GM19025 (cell line): ENCODE measurements around the gene INPP5D.

ENCODE experiments used
- ATAC-seq: cut with Tn5 transposase; IDR thresholded peaks from one replicate; pipeline ENCODE4 v1.9.1; 2021; ENCODE audit warnings: mild to moderate bottlenecking, low read depth, moderate library complexity; ENCODE audit not compliant: unreplicated experiment

Gene INPP5D

DNA sequence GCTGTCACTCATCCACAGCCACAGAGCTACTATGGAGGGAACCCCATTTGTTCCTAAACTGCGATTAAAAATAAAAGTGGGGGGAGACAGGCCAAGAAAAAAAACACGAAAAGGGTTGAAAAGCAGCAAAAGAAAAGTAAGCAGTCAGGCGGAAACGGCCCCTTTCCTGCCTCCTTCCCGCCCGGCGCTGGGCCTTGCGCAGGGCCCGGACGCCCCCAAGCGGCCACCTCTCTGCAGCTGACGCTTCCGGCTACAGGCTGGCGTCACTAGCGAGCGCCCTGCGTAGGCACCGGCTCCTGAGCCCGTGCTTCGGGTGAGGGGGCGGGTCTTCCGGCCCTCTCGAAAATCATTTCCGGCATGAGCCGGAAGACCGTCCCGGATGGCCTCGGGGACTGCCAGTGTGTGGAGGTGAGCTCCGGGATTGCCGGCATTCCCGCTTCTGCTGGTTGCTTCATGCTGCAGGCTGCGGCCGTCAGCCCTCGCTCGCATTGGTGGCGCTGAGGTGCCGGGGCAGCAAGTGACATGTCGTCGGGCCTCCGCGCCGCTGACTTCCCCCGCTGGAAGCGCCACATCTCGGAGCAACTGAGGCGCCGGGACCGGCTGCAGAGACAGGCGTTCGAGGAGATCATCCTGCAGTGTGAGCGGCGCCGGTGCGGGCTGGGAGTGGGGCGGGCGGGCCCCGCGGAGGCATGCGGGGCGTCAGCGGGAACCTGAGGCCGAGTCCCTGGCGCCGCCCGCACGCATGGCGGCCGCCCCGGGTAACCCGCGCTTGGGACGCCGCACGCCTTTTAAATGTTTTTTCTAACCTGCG lies 191.4 kb downstream of the INPP5D start, which contains the start of gene ATG16L1:
Gene ATG16L1 (plus strand): TSS at position 368 of the 811 bp plus-strand sequence. CDS start 155 bp downstream, at position 523.
- peak; percentile 93 for ATAC-seq

DNA sequence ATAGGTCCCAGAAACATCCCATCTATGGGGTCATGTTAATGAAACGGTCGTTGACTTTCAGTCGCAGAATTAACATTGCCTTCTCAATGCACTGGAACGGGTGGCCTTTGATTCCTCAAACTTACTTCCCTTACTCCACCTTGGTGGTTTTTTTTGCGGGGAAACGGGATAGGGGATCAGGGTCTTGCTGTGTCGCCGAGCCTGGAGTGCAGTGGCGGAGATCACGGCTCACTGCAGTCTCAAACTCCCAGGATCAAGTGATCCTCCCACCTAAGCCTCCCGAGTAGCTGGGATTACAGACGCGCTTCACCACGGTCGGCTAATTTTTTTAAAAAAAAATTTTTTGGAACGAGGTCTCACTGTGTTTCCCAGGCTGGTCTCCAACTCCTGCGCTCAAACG lies 192.1 kb downstream of the INPP5D start:
- no peak for ATAC-seq

DNA sequence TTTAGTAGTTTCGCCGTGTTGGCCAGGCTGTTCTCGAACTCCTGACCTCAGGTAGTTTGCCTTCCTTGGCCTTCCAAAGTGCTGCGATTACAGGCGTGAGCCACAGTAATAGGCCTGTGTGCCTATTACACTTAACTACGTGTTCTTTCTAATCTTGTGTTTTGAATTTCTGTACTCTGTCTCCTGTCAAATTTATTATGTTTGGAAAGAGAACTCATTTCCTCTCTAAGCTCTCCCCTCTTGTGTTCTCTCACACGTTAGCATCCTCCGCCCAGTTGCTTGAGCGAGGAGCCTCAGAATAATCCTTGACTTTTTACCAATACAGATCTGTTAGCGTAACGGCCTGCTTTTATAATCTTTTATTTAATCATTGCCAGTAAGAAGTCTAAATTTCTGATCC lies 195.0 kb downstream of the INPP5D start:
- no peak for ATAC-seq

DNA sequence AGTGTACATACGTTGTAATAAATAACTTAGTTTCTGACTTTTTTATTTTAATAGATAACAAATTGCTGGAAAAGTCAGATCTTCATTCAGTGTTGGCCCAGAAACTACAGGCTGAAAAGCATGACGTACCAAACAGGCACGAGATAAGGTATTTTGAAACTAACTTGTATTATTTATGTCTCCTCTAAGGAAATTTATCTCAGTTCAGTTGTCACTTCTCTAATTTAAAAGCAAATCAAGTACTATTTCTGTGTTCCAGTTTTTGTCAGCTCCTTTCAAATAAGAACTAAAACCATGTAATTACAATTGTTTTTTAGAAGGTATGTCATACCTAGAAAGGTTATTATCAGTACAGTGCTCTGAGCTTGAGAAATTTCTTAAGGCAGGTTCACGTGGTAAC lies 195.9 kb downstream of the INPP5D start:
- ATAC-seq: no peak
